Measurements from ENCODE around the gene HOXB2. TPM values are rescaled to one million over a fixed set of nuclear protein-coding genes. Genes with fewer than 3 reads are reported as not detected.
"Not testable (repeated sequence)": the region's sequence is repeated elsewhere in the genome, so short reads cannot be mapped to it uniquely, and the experiment has no call there.

HOXB2 gene
- total RNA-seq, 1 donor from 2014 or later, result 46.6 TPM

- no peak for TF ChIP-seq CTCF (IDR thresholded peaks at IDR 0.05; ENCODE audit: unreplicated experiment)
- Mint-ChIP-seq H3K9me3 (no peaks in the 10 kb centered on the region), H3K4me1 (peaks cover 51% of the 10 kb centered on the region), H3K27ac (peak overlapping the region; percentile 98), H3K27me3 (ENCODE audit: low read depth) (no peaks in the 10 kb centered on the region), H3K36me3 (no peaks in the 10 kb centered on the region), H3K4me3 (no peak overlapping the region)
- no peak for DNase-seq (ENCODE audit: low spot score in 2 of 2, unreplicated experiment in 2 of 2)
Observed at GRCh38 chr17:48513666-48514455, 31.0 kb downstream of the HOXB2 start.

GRCh38 chr17:48513097-48513496, 31.8 kb downstream of the HOXB2 start:
- no peaks in the 10 kb centered on the region for H3K27me3 Mint-ChIP-seq (ENCODE audit: low read depth)
- H3K27ac Mint-ChIP-seq, result peak overlapping the region; percentile 98

GRCh38 chr17:48510761-48511604, 33.9 kb downstream of the HOXB2 start:
- TF ChIP-seq CTCF (IDR thresholded peaks at IDR 0.05; ENCODE audit: unreplicated experiment), result no peak
- Mint-ChIP-seq H3K9me3 (no peaks in the 10 kb centered on the region), H3K4me3 (no peak overlapping the region), H3K36me3 (no peaks in the 10 kb centered on the region), H3K27ac (no peak overlapping the region), H3K27me3 (ENCODE audit: low read depth) (no peaks in the 10 kb centered on the region), H3K4me1 (peaks cover 42% of the 10 kb centered on the region)
- no peak for DNase-seq (ENCODE audit: low spot score in 2 of 2, unreplicated experiment in 2 of 2)

More at GRCh38 chr17:48513097-48513496, 31.8 kb downstream of the HOXB2 start:
- TF ChIP-seq CTCF (IDR thresholded peaks at IDR 0.05; ENCODE audit: unreplicated experiment), result no peak
- Mint-ChIP-seq H3K4me3 (peak overlapping the region; percentile 30), H3K9me3 (no peaks in the 10 kb centered on the region), H3K4me1 (peaks cover 51% of the 10 kb centered on the region), H3K36me3 (no peaks in the 10 kb centered on the region)
- no peak for DNase-seq (ENCODE audit: low spot score in 2 of 2, unreplicated experiment in 2 of 2)

- Mint-ChIP-seq H3K4me1 (peaks cover 42% of the 10 kb centered on the region), H3K9me3 (no peaks in the 10 kb centered on the region), H3K27me3 (ENCODE audit: low read depth) (no peaks in the 10 kb centered on the region), H3K4me3 (no peak overlapping the region), H3K27ac (no peak overlapping the region), H3K36me3 (no peaks in the 10 kb centered on the region)
- TF ChIP-seq CTCF (IDR thresholded peaks at IDR 0.05; ENCODE audit: unreplicated experiment), result no peak
- DNase-seq (ENCODE audit: low spot score in 2 of 2, unreplicated experiment in 2 of 2), result no peak
Observed at GRCh38 chr17:48510381-48510760, 34.5 kb downstream of the HOXB2 start.

- H3K36me3 Mint-ChIP-seq; H3K4me3 Mint-ChIP-seq; H3K9me3 Mint-ChIP-seq; DNase-seq (ENCODE audit: low spot score in 2 of 2, unreplicated experiment in 2 of 2); H3K27me3 Mint-ChIP-seq (ENCODE audit: low read depth); H3K27ac Mint-ChIP-seq: not testable (repeated sequence)
- peaks cover 40% of the 10 kb centered on the region for H3K4me1 Mint-ChIP-seq
Observed at GRCh38 chr17:48509708-48510107, 35.2 kb downstream of the HOXB2 start.

GRCh38 chr17:48506246-48506645, 38.7 kb downstream of the HOXB2 start:
- H3K36me3 Mint-ChIP-seq, result no peaks in the 10 kb centered on the region
- no peak overlapping the region for H3K27ac Mint-ChIP-seq
- H3K4me1 Mint-ChIP-seq, result peaks cover 47% of the 10 kb centered on the region
- TF ChIP-seq CTCF (IDR thresholded peaks at IDR 0.05; ENCODE audit: unreplicated experiment), result no peak
- H3K27me3 Mint-ChIP-seq (ENCODE audit: low read depth), result no peaks in the 10 kb centered on the region
- no peak overlapping the region for H3K4me3 Mint-ChIP-seq
- no peak for DNase-seq (ENCODE audit: low spot score in 2 of 2, unreplicated experiment in 2 of 2)
- H3K9me3 Mint-ChIP-seq, result no peaks in the 10 kb centered on the region

Data from mesothelial cell of epicardium (in vitro differentiated cells).